GM23338 (cell line): ENCODE results near the gene PRMT3.

Experiments used
- CREB1 ChIP-seq: fragments of 250-450 bp; sonication (Bioruptor Pico); IDR thresholded peaks from 2 replicates; pipeline ENCODE4 v1.5.0; 2020; ENCODE audit warnings: low read depth, mild to moderate bottlenecking, moderate library complexity
- EZH2 ChIP-seq: fragments of 200-600 bp; sonication (generic); IDR thresholded peaks from one replicate; pipeline ENCODE4 v1.8.0; 2017; ENCODE audit warnings: antibody characterized with exemption, mild to moderate bottlenecking, low read depth; ENCODE audit not compliant: unreplicated experiment
- EZH2phosphoT487 ChIP-seq: fragments of 200-600 bp; sonication (generic); IDR thresholded peaks from one replicate; pipeline ENCODE4 v1.8.1; 2018; ENCODE audit warnings: antibody characterized with exemption; ENCODE audit not compliant: unreplicated experiment
- JUNB ChIP-seq: IDR thresholded peaks from one replicate; pipeline ENCODE4 v1.6.1; 2016; ENCODE audit warnings: antibody characterized with exemption; ENCODE audit not compliant: unreplicated experiment
- NANOG ChIP-seq: IDR thresholded peaks from 2 replicates; pipeline ENCODE4 v1.6.1; 2016; ENCODE audit warnings: antibody characterized with exemption, borderline replicate concordance
- POLR2AphosphoS5 ChIP-seq: IDR thresholded peaks from 2 replicates; pipeline ENCODE4 v1.6.1; 2016; ENCODE audit warnings: antibody characterized with exemption, low read depth
- STAT1 ChIP-seq: IDR thresholded peaks from one replicate; pipeline ENCODE4 v1.6.1; 2016; ENCODE audit warnings: antibody characterized with exemption; ENCODE audit not compliant: unreplicated experiment
- ZNF114 ChIP-seq: fragments of 250-450 bp; sonication (Bioruptor Pico); IDR thresholded peaks from 2 replicates; pipeline ENCODE4 v1.5.0; 2020; ENCODE audit warnings: mild to moderate bottlenecking, moderate library complexity
- ZNF331 ChIP-seq: fragments of 250-450 bp; sonication (Bioruptor Pico); IDR thresholded peaks from 2 replicates; pipeline ENCODE4 v1.5.0; 2020; ENCODE audit warnings: low read depth, mild to moderate bottlenecking, moderate library complexity
- TF ChIP-seq, protein P1 (sequence below), 2 experiments: fragments of 200-600 bp in 1 of 2; sonication (generic) in 1 of 2; conservative IDR thresholded peaks; 2 replicates each; pipeline versions ENCODE4 v1.5.1 to v1.6.1; 2016 to 2017; ENCODE audit warnings: antibody characterized with exemption in 2 of 2, low read depth in 2 of 2, mild to moderate bottlenecking in 2 of 2, moderate library complexity in 1 of 2
- TF ChIP-seq, protein P2 (sequence below): IDR thresholded peaks from one replicate; pipeline ENCODE4 v1.6.1; 2018; ENCODE audit warnings: antibody characterized with exemption; ENCODE audit not compliant: unreplicated experiment
- TF ChIP-seq, protein P3 (sequence below): IDR thresholded peaks from 2 replicates; pipeline ENCODE4 v1.6.1; 2016; ENCODE audit warnings: antibody characterized with exemption

DNA sequence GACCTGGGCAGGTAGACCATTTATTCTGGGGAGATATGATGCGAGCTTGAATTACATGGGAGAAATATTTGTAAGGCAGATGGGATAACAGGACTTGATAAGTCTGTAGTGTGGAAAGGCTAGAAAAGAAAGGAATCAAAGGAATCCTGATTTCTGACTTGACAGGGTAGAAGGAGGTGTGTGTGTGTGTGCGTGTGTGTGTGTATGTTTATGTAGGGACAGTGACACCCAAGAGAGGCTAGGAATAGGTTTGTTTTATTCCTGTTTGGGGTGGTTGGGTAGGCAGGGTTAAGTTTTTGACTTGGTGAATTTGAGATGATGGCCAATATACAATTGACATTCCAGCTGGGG, 24.4 kb upstream of the PRMT3 start:
- TF ChIP-seq EZH2phosphoT487 (no peak), ZNF331 (no peak), ZNF114 (CRISPR knock-in tag) (no peak), CREB1 (no peak), POLR2AphosphoS5 (no peak), EZH2 (no peak), JUNB (no peak), NANOG (no peak), STAT1 (no peak)
- TF ChIP-seq, protein P1, sequence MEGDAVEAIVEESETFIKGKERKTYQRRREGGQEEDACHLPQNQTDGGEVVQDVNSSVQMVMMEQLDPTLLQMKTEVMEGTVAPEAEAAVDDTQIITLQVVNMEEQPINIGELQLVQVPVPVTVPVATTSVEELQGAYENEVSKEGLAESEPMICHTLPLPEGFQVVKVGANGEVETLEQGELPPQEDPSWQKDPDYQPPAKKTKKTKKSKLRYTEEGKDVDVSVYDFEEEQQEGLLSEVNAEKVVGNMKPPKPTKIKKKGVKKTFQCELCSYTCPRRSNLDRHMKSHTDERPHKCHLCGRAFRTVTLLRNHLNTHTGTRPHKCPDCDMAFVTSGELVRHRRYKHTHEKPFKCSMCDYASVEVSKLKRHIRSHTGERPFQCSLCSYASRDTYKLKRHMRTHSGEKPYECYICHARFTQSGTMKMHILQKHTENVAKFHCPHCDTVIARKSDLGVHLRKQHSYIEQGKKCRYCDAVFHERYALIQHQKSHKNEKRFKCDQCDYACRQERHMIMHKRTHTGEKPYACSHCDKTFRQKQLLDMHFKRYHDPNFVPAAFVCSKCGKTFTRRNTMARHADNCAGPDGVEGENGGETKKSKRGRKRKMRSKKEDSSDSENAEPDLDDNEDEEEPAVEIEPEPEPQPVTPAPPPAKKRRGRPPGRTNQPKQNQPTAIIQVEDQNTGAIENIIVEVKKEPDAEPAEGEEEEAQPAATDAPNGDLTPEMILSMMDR (conservative IDR thresholded peaks at IDR 0.05; ENCODE audit: low read depth in 2 of 2) = no peak
- TF ChIP-seq, protein P2, sequence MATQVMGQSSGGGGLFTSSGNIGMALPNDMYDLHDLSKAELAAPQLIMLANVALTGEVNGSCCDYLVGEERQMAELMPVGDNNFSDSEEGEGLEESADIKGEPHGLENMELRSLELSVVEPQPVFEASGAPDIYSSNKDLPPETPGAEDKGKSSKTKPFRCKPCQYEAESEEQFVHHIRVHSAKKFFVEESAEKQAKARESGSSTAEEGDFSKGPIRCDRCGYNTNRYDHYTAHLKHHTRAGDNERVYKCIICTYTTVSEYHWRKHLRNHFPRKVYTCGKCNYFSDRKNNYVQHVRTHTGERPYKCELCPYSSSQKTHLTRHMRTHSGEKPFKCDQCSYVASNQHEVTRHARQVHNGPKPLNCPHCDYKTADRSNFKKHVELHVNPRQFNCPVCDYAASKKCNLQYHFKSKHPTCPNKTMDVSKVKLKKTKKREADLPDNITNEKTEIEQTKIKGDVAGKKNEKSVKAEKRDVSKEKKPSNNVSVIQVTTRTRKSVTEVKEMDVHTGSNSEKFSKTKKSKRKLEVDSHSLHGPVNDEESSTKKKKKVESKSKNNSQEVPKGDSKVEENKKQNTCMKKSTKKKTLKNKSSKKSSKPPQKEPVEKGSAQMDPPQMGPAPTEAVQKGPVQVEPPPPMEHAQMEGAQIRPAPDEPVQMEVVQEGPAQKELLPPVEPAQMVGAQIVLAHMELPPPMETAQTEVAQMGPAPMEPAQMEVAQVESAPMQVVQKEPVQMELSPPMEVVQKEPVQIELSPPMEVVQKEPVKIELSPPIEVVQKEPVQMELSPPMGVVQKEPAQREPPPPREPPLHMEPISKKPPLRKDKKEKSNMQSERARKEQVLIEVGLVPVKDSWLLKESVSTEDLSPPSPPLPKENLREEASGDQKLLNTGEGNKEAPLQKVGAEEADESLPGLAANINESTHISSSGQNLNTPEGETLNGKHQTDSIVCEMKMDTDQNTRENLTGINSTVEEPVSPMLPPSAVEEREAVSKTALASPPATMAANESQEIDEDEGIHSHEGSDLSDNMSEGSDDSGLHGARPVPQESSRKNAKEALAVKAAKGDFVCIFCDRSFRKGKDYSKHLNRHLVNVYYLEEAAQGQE = no peak
- TF ChIP-seq, protein P3, sequence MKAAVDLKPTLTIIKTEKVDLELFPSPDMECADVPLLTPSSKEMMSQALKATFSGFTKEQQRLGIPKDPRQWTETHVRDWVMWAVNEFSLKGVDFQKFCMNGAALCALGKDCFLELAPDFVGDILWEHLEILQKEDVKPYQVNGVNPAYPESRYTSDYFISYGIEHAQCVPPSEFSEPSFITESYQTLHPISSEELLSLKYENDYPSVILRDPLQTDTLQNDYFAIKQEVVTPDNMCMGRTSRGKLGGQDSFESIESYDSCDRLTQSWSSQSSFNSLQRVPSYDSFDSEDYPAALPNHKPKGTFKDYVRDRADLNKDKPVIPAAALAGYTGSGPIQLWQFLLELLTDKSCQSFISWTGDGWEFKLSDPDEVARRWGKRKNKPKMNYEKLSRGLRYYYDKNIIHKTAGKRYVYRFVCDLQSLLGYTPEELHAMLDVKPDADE = no peak
